HUDEP-2 (cell line): ENCODE measurements around the gene OPCML.

Source experiments
- DNase-seq, 76 experiments: peaks; one replicate each; lab custom pipeline; 2025; ENCODE audit not compliant: unreplicated experiment in 76 of 76; lab: John Stamatoyannopoulos, UW

OPCML gene

GRCh38 chr11:132717824-132718223, 814.5 kb downstream of the OPCML start:
- no peak for DNase-seq

DNA sequence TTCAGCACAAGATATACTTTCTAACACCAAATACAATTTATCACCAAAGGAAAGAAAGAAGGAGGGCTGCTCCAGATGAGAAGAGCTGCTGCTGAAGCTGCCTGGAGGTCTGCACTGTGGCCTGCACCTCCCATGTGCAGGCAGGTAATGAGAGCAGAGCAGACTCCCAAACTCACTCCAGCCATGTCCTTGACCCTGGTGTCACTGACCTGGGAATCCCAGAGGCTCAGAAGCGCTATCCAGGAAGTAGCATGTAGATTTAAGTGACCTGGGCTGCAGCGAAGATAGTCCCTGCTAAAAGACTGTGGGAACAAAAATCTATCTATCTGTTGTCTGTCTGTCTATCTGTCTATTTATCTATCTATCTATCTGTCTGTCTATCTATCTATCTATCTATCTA, 816.3 kb downstream of the OPCML start:
- no peak for DNase-seq

DNA sequence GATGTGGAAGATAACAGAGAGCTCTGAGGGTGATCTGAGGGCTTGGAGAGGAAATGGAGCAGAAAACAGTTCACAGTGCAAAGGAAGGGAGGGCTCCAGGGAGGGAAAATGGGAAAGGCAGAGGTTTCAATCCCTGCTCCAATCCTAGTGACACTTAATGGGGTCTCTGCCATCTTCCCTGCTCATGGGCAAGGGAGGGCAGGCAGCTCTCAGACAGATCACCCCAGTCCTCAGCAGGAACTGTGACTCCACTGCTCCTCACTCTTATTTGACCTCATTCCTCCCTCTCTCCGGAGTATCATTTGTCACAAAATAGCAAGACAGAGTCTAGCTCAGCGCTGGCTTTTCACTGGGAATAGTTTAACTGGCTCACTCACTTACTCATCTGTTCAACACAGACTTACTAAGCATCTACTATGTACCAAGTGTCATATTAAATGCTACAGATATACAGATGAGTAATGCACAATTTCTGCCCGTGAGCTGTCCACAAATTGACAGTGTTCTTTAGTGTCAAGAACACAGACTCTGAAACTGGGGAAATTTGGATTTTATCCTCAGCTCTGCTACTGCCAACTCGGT, 817.4 kb downstream of the OPCML start:
- no peak for DNase-seq

DNA sequence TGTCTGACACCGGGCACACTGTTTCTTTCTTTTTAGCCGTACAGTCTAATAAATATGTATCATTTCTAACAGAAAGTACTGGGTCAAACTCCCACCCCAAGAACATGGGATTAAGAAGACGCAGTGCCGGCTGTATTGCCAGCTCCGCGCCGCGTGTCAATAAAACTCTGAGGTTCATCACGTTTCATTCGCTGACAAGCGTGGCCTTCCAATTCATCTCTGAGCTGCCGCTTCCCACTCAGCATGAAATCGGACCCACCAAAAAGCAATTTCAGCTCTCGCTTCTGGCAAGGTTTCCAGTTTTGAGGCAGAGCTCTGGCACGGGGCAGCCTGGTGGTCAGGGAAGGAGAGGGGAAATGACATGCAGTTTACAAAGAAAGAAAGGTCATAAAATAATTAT, 819.8 kb downstream of the OPCML start:
- DNase-seq = no peak

DNA sequence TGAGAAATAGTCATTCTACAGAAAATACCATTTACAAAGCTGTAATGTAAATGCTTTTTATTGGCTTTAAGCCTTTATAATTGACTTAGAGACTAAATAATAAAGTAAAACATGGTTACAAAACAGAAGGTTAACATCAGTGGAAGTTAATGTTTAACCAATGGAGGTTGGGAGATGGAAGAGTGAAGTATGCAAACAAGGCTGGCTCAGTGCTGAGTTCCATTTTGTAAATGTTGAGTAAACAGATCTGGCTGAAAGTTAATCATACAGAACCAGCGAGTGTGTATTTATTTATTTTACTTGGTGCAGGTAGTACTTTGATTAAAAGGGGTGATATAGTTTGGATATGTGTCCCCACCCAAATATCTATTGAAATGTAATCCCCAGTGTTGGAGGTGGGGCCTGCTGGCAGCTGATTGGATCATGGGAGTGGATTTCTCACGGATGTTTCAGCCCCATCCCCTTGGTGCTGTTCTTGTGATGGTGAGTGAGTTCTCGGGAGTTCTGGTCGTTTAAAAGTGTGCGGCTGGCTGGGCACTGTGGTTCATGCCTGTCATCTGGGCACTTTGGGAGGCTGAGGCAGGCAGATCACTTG, 827.4 kb downstream of the OPCML start:
- no peak for DNase-seq

DNA sequence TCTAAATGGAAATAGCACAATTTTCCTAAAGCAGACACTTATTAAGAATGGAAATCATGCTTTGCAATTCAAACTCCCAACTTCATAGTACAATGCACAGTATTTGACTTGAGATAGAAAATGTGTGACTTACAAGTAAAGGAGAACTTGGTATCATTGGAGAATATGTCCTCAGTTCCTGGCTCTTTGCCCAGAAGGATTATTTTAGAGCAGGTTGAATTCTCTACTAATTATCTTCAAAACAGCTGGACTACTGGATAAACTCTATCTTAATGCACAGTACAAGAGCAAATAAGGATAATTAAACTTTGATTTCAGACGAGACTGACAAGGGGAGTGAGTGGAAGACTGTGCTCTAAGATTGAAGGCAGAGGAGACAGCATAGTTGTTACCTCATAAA, 839.4 kb downstream of the OPCML start:
- DNase-seq = no peak

- DNase-seq = no peak
Observed at GRCh38 chr11:132691848-132692550, 840.3 kb downstream of the OPCML start.

DNA sequence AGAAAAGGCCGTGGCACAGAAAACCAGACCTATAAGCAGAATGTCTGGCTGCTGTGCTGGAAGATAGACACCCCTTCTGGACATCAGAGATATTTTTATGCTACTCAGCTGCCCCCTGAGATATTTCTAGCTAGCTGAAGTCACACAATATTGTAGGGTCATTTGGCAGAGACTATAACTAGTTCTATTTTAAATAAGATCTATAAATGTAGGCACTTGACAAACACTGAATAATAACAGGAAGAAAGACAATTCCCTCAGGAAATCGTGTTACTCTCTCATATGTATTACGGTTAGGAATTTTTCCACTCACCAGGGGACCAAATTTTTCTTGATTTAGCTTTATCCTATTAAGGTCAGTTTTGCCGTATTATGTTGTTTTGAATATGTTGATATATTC, 845.4 kb downstream of the OPCML start:
- no peak for DNase-seq

DNA sequence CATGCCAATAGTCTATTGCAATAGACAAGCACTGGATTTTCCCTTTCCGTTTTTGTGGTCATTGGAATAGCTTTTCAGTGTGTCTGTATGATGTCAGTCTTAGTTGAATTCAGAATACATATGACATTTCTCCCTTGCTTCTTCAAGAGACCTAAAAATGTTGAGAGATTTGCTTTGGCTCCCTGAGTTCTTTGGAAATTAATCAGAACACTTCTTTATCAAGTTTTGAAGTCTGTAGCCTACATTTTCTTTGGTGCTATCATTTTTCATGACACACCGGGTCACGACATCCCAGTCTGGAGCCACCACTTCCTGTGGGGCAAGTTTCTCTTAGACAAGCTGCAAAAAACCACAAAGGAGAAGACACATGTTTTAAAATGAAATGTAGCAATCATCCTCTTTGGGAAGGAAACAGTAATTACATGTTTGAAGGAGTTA, 847.1 kb downstream of the OPCML start:
- no peak for DNase-seq

GRCh38 chr11:132683602-132684001, 848.7 kb downstream of the OPCML start:
- DNase-seq = no peak

GRCh38 chr11:132681971-132682370, 850.3 kb downstream of the OPCML start:
- DNase-seq = no peak

GRCh38 chr11:132680584-132680983, 851.7 kb downstream of the OPCML start:
- DNase-seq = no peak

GRCh38 chr11:132674151-132674550, 858.1 kb downstream of the OPCML start:
- DNase-seq = no peak

DNA sequence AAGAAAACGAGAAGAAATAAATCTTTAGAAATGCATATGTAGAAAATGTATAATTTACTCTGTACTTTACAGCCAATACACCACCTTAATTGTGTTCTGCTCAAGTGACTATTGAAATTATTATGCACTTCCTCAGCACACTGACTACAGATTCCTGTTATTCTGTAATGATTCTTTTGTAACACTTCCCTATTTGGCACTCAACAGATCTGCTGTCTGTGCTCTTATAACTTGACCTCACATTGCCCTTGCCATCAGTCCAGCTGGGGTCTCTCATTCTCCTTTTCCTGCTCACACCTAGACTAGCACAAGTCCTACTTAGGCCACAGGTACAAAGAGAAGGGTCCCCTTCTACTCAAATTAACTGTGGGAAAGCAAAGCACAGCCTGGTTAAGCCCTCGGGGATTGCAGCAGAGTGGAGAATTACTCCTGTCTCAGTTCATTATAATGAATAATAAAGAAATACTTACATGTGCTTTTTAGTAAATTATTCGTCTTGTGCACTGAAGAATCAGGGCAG, 860.4 kb downstream of the OPCML start:
- no peak for DNase-seq

- no peak for DNase-seq
Observed at GRCh38 chr11:132670921-132671675, 861.2 kb downstream of the OPCML start.

DNA sequence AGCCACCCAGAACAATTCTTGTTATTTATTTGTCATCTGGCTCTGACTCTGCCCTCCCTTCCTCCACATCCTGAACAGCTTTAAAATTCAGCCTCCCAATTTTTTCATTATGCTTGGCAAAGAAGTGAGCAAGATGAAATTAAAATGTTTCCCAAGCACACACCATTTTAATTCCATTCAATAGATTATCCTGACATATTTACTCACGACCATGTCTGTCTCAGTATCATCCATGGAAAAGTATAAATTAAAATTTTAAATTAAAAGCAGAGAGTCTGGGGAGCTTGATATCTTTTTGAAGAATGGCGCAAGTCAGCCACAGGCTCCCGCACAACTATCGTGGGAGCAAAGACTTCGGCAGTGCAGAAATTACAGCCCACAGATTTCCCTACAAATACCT, 862.4 kb downstream of the OPCML start:
- no peak for DNase-seq

DNA sequence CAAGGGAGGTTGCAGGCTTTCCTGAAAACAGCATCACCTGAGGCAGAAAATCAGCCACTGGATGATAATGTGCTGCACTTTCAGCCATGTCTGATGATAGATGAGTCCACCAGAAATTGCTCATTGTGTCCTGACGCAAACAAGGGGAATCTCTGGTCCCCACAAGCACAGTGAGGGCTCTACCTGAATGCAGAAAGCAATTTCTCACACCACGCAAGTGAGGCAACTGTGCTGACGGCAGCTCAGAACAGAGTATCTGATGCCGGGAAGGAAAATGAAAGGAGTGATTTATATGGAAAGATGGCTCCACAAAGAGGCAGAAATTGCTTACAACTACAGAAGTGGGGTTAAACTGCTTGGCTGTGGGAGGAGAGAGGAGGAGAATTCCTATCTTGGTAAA, 867.1 kb downstream of the OPCML start:
- no peak for DNase-seq

GRCh38 chr11:132658696-132659095, 873.6 kb downstream of the OPCML start:
- no peak for DNase-seq

DNA sequence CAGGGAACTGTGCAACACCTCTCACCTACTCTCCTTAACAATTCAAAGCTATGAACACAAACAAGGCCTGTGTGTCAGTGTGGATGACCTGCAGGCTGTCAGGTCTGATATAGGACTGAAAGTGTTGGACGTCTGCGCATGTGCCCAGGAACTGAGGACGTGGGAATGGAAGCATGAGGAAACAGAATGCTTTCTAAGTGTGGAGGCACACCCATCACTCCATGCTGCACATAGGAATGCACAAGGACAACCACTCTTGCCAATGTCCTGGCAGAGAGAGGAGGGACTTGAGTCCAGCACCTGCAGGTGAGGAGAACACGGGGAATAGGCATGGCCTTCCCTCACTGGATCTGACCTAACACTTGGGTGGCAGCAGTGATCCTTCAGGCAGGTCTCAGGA, 874.3 kb downstream of the OPCML start:
- no peak for DNase-seq

GRCh38 chr11:132655187-132655855, 877.0 kb downstream of the OPCML start:
- no peak for DNase-seq

- DNase-seq = no peak
Observed at GRCh38 chr11:132653237-132653636, 879.1 kb downstream of the OPCML start.
